Measurements from ENCODE around the gene SHE. TPM values are rescaled to one million over a fixed set of nuclear protein-coding genes. Genes with fewer than 3 reads are reported as not detected.

The SHE gene
- polyA plus RNA-seq, 6 donors from 2014 or later: not detected

DNA sequence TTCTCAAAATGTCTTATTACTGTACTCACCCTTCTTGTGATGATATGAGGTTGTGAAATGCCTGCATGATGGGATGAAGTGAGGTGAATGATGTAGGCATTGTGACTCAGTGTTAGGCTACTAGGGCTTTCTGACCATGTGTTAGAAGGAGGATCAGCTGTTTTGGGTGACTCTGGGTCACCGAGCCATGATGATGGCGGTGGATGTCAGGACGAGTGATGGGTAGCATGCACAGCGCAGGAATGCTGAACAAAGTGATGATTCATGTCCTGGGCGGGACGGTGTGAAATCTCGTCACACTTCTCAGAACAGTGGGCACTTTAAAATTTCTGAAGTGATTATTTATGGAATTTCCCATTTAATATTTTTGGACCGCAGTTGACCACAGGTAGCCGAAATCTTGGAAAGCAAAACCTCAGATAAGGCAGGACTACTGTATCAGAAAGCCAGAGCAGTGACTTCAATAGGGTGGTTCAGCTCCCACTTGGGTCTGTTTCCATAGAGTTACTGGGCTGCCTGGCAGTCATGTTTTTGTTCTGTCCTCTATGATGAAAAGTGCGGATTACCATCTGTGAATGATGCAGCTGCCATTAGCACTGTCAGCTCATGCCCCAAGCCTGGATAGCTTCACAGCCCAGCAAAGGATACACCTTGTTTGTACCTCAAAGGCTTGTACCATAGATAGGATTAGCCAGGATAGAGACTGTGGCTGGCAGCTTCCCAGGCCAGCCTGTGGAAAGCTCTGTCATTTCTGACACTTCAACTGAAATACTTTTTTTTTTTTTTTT lies 70.4 kb downstream of the SHE start:
- H3K9me3 Mint-ChIP-seq: no peaks in the 10 kb centered on the region
- no peak overlapping the region for H3K27ac Mint-ChIP-seq
- H3K36me3 Mint-ChIP-seq: no peaks in the 10 kb centered on the region
- H3K27me3 Mint-ChIP-seq: no peaks in the 10 kb centered on the region
- DNase-seq: no peak
- no peak for ATAC-seq (ENCODE audit: low read depth in 2 of 2)
- no peaks in the 10 kb centered on the region for H3K4me1 Mint-ChIP-seq
- no peak overlapping the region for H3K4me3 Mint-ChIP-seq

- Mint-ChIP-seq H3K27ac (no peak overlapping the region), H3K27me3 (no peaks in the 10 kb centered on the region), H3K36me3 (no peaks in the 10 kb centered on the region), H3K4me1 (no peaks in the 10 kb centered on the region), H3K4me3 (no peak overlapping the region), H3K9me3 (no peaks in the 10 kb centered on the region)
- no peak for ATAC-seq (ENCODE audit: low read depth in 2 of 2)
- no peak for DNase-seq
These were observed 71.3 kb downstream of the SHE start for GRCh38 chr1:154430903-154431302.

DNA sequence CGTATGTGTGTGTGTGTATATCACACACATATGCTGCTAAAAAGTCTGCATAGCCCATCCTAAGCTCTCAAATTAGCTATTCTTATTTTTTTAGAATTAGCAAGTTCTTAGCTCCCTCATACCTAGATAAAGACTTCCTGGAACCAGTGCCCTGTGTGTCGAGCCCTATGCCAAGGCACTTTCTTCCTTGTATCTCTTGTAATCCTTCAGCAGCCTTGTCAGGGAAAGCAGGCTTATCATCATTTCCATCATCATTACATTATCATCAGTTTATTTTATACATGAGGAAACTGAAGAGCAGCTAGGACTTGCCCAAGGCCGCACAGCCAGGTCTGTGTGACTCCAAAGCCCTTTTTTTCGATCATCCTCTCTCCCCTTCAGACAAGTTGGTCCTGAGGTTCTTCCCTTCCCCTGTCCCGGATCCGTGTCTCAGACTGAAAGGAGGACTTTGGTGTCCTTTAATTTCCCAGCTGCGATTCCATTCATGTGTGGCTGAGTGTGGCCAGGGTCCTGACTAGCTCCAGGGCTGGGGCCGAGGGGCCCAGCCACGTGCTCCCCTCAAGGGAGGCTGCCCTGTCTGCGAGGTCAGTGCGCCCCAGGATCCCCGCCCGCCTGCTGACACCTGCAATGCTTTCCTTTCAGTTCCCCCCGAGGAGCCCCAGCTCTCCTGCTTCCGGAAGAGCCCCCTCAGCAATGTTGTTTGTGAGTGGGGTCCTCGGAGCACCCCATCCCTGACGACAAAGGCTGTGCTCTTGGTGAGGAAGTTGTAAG lies 72.2 kb downstream of the SHE start:
- H3K9me3 Mint-ChIP-seq: no peaks in the 10 kb centered on the region
- ATAC-seq (ENCODE audit: low read depth in 2 of 2): no peak
- H3K36me3 Mint-ChIP-seq: no peaks in the 10 kb centered on the region
- no peaks in the 10 kb centered on the region for H3K4me1 Mint-ChIP-seq
- H3K4me3 Mint-ChIP-seq: no peak overlapping the region
- no peaks in the 10 kb centered on the region for H3K27me3 Mint-ChIP-seq
- no peak for DNase-seq
- H3K27ac Mint-ChIP-seq: peak overlapping the region in 1 of 6 donors; percentile 11

Other genes starting within 250 kb of the SHE start
- 100 to 1,000 TPM; 117 to 161 (median 145) TPM for gene HAX1, start 229.8 kb downstream of the SHE start, polyA plus RNA-seq (ENCODE audit: low read depth in 6 of 6)
- under 1 TPM in 2 of 6 donors, not detected in 4; 0.13 to 0.56 TPM for gene AQP10, start 181.3 kb downstream of the SHE start, polyA plus RNA-seq (ENCODE audit: low read depth in 6 of 6)
- gene ATP8B2, start 176.9 kb downstream of the SHE start, polyA plus RNA-seq (ENCODE audit: low read depth in 6 of 6): 10 to 100 TPM in 1 of 6 donors, 1 to 10 TPM in 5; 5.0 to 11.7 (median 7.7) TPM
- 1 to 10 TPM in 2 of 6 donors, under 1 TPM in 4; 0.28 to 1.3 (median 0.75) TPM for gene IL6R, start 97.1 kb downstream of the SHE start, polyA plus RNA-seq (ENCODE audit: low read depth in 6 of 6)
- not detected for gene TDRD10, start 193 bp downstream of the SHE start, polyA plus RNA-seq (ENCODE audit: low read depth in 6 of 6)
- gene UBE2Q1, start 56.2 kb upstream of the SHE start, polyA plus RNA-seq (ENCODE audit: low read depth in 6 of 6): 10 to 100 TPM in 4 of 6 donors, 1 to 10 TPM in 2; 7.3 to 13.6 (median 10.8) TPM
- under 1 TPM in 2 of 6 donors, not detected in 4; 0.05 to 0.17 TPM for gene CHRNB2, start 65.4 kb upstream of the SHE start, polyA plus RNA-seq (ENCODE audit: low read depth in 6 of 6)
- 100 to 1,000 TPM in 3 of 6 donors, 10 to 100 TPM in 3; 42.0 to 134 (median 95.9) TPM for gene ADAR, start 105.8 kb upstream of the SHE start, polyA plus RNA-seq (ENCODE audit: low read depth in 6 of 6)